Stimulated activated CD4-positive, alpha-beta T cell treated with anti-CD3 and anti-CD28 coated beads, Interleukin-1b, Interleukin-23, amount 100 ng/mL, for 4 hours (primary cell): Measurements from ENCODE around the gene SMIM27.
"Not testable (repeated sequence)": the region's sequence is repeated elsewhere in the genome, so short reads cannot be mapped to it uniquely, and the experiment has no call there.

Experiments used
- DNase-seq, 2 donors: peaks; one replicate each; pipeline ENCODE4 v3.0.0-alpha.2; 2020; ENCODE audit warnings: low read depth in 2 of 2

SMIM27 gene, protein sequence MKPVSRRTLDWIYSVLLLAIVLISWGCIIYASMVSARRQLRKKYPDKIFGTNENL

DNA sequence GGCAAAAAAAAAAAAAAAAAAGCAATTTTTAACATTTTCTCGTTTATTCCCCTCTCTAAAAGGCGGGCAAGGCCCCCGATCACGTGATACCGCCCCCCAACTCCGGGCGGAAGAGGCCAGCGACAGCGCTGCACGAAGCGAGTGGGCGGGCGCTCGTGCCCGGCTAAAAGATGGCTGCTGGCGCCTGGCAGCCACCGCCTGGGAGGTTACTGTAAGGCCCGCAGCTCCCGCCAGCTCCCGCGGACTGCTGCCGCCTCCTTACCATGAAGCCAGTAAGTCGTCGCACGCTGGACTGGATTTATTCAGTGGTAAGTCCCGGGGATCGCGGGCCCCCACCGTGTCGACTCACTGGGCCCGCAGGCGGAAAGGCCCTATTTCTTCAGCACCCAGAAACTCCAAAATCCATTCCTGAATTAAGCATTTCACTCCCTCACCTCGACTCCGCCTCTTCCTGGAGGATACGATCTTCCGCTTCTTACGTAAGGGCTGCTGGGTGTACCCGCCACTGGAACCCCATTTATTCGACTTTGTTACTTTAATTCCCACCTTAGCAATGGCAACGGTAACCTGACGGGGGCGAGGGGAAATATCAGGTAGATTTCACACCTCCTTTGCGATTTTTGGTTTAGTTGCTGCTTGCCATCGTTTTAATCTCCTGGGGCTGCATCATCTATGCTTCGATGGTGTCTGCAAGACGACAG, at the start of gene SMIM27, which contains the start of gene TOPORS:
Gene SMIM27, plus strand, starts transcription at position 156 of the 701 bp plus-strand sequence. Its CDS starts 108 bp downstream, at position 264.
Gene TOPORS, minus strand, starts transcription at position 415 of the 701 bp plus-strand sequence. Its CDS starts 150 bp downstream, at position 265.
- DNase-seq: peak; percentile 84 to 90

DNA sequence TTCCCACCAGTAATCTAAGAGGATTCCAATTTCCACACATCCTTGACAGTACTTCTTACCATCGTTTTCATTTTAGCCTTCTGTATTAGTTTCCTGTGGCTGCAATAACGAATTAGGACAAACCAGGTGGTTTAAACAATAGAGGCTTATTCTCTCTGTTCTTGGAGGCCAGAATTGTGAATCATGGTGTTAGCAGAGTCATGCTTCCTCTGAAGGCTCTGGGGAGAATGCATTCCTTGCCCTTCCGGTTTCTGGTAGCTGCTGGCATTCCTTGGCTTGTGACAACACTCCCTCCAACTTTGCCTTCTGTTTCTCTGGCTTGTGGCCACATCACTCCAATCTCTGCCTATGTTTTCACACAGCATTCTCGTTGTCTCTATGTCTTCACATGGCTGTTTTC, 49.7 kb upstream of the SMIM27 start:
- no peak for DNase-seq

DNA sequence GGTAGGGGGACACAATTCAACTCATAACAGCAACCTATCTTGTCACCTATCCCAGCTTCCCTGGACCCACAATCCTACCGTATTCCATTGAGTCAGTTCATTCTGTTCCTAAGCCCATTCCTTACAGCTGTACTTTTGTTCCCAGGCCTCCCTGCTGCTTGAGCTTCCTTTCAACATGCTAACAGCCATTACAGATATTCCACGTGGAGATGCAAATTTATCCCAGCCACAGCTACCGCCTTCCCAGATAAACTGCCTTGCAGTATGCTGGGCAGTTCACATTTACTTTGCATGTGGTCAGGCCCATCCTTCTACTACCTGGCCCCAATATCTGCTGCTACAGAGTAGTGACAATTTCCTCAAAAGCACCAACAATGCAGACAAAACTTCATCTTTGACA, 49.1 kb upstream of the SMIM27 start:
- DNase-seq: no peak

DNA sequence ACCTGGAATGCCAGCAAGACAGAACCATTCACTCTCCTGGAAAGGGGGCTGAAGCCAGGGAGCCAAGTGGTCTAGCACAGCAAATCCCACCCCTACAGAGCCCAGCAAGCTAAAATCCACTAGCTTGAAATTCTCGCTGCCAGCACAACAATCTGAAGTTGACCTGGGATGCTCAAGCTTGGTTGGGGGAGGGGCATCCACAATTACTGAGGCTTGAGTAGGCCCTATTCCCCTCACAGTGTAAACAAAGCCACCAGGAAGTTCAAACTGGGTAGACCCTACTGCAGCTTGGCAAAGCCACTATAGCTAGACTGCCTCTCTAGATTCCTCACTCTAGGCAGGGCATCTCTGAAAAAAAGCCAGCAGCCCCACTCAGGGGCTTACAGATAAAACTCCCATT, 43.4 kb upstream of the SMIM27 start:
- DNase-seq: no peak

DNA sequence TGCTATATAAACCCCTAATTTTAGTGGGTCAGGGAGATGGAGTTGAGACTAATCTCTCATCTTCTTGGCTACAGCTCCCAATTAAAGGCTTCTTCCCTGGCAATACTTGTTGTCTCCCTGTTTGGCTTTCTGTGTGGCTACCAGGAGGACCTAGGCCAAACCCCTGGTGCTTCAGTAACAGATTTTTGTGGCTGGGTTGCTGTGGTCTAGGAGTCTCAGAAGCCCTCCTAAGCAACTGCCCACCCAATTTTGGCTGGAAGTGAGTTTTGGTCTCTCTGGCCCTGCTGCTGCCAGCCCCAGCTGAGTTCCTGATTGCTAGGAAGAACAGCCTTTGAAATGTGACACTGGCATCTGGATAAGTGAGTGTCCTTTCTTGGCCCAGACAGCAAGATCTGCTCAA, 35.9 kb upstream of the SMIM27 start:
- no peak for DNase-seq

DNA sequence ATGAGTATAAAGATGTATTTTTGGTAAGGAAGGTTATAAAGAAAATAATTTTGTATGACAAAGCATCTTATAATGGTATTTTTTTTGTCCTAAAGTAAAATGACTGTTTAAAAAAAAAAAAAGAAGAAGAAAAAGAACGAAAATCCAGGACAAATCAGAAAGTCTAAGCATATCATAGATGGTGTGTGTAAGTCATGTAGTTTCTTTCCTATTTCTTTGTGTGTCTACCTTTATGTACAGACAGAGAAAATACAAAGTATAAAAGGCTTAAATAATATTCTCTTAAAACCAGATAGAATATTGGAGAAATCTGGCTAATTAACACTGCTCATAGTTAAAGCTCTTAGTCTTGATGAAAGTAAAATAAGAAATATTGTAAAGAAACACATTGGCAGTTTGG, 33.9 kb upstream of the SMIM27 start:
- no peak for DNase-seq

DNA sequence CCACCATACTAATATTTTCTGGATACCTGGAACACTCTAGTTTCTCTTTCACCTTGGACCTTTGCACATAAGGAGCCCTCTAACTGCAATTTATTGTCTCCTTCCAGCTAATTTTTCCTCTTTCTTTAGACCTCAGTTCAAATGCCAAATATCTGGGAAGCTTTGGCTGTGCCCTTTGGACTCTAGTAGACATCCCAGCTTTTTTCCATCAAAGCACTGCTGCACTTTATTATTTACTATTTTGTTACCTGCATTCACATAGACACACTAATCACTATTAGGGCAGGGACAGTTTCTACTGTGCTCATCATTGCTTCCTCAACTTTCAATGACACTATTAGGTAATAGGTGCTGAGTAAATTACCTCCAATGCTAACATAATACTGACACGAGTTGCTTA, 28.2 kb upstream of the SMIM27 start:
- DNase-seq: no peak

DNA sequence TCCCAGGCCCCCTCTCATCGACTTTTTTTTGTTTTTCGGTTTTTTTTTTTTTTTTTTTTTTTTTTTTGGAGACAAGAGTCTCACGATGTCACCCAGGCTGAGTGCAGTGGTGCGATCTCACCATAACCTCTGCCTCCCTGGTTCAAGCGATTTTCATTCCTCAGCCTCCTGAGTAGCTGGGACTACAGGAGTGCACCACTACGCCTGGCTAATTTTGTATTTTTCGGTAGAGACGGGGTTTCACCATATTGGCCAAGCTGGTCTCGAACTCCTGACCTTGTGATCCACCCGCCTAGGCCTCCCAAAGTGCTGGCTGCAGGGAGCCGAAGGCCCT, 27.6 kb upstream of the SMIM27 start:
- not testable (repeated sequence) for DNase-seq

DNA sequence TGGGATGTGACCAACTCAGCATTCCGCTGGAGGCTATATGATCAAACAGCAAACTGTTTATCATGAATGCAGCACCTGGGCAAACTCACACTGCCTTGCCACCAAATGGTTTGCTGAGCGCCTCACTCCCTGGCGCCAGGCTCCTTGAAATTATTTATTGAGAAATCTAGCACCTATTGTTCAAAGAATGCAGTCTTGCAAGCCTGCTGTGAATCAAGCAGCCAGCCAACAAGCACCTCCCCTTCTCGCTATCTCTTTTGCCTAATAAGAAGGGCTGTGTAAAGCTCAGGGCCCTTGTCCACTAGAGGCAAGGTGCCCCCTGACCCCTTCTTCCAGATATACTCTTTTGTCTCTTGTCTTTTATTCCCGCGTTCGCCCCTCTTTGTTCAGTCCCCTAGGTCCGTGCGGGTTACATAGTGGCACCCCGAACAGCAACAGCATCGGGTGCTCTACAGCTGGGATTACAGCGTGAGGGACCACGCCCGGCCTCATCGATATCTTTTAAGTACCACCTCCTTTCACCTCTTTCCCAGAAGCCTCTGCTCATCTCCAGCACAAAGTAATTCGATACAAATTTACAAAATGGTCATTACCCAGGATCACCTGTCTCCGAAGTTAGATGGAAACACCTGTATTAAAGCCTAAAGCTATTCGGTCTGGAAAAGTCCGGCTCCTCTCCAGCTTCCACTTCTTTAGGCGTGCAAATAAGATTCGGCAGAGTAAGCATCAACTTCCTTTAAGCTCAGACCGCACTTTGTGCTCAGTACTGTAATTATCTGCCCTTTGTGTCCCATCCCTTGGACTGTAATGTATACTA, 27.0 kb upstream of the SMIM27 start:
- no peak for DNase-seq

DNA sequence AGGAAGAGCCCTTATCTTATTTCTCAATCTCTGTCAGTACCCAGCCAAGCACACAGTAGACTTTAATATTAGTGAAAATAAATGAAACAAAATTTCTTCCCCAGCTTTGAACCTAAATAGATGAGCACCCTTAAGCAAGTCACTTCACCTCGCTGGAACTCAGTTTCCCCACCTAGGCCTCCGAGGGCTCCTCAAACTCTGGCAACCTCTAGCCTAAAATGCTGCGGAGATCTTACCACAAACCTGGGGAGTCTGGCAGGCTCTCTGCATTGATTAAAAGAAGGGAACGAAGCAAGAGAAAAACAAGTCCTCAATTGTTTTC, 26.5 kb upstream of the SMIM27 start:
- no peak for DNase-seq

DNA sequence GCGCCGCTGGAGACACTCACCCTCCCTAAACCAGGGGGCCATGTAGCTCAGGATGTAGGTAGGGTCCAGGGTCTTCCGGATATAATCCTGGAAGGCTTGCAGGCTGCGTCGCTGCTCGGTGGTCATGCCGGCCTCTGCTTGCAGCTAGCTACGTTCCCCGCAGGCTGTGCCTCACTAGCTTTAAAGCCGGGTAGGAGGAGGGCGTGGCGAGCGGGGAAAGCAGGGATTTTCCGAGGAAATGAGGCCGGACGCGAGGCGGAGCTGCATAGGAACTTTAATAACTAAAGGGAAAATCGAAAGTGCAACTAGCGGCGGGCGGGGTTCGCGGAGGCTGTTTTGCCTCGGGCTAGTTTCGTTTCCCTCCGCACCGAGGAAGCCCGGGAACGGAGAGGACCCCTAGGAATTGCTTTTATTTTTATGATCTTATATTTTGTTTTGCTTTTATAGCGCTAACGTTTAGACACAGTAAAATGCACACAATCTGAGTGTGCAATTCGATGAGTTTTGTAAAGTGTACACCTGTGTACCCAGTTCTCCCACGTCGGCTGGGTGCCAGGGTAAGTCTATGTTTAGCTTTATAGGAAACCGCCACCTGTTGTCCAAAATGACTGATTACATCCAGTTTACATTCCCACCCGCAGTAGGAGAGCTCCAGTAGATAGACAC, 26.0 kb upstream of the SMIM27 start, which contains the start of gene RIGI:
Gene RIGI, minus strand, starts transcription at position 156 of the 666 bp plus-strand sequence. Its CDS starts 30 bp downstream, at position 126.
- DNase-seq: peak; percentile 57 to 60

DNA sequence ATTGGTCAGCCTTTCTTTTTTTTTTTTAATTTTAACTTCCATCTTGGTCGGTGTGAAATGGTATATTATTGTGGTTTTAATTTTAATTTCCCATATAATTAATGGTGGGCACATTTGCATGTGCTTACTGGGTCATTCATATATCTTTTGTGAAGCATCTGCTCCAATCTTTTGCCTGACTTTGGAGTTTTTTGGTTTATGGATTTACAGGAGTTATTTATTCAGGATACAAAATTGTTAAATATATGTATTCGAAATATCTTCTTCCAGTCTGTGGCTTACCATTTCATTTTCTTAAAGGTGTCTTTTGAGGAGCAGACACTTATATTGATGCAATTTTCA, 25.4 kb upstream of the SMIM27 start:
- no peak for DNase-seq

DNA sequence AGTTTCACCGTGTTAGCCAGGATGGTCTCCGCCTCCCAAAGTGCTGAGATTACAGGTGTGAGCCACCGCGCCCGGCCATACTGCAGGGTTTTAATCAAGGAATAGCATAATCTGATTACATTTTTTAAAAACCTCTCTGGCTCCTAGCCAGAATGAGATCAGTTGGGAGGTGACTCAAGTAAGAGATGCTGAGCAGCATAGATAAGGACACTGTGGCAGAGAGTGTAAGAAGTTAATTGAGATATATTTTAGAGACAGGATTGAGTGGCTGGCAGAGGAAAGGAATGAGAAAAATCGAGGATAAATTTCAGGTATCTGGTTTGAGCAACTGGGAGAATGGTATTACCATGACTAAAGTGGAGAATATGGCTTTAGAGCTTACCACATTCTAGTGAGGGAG, 18.8 kb upstream of the SMIM27 start:
- DNase-seq: no peak

DNA sequence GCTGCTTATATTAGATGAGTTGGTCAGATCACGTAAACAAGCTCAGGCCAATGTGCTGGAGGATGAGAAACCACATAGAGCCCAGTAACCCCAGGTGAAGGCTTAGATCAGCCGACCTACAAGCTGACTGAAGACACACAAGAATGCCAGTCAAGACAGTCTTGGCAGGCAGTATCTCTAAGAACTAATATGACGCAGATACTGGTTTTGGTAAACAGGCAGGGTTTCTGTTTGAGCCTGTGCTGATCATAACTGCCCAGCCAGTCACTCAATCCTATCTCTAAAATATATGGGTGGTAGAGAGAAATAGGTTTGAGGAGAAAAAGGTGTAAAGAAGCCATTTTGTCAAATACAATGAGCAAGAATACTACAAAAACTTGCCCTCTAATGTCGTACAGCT, 18.3 kb upstream of the SMIM27 start:
- no peak for DNase-seq

DNA sequence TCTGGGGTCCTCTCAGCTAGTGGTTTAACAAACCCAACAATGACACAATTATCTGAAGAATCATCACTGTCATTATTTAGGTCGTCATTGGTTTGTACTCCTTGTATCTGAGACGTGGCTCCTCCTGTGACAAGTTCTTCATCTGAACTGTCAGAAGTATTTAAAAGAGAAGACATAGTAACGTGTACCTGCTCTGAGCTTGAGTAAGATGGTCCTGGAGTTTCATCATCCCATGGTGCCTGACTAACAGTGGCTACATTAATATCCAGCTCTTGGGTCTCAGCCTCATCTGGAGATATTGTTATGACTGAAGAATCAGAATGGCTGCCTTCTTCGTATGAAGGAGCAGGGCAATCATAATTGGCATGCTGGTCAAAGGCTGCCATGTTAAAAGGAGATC, 9.1 kb upstream of the SMIM27 start:
- no peak for DNase-seq

DNA sequence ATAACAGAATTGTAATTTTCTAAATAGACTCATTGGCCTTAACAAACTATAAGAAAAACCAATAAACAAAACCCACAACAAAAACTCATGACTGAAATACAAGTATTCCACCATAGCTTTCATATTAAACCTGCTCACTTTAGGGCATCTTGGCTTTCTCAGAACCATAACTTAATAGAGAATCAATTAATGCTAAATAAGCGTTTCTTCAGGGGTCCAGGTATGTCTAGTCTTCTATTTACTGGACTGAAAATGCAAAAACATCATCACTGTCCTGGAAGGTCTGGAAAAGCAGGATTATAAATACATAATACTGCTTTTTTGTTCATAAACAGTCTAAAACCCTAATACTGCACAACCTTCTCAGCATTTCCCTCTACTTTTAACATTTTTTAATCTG, 6.2 kb upstream of the SMIM27 start:
- no peak for DNase-seq

DNA sequence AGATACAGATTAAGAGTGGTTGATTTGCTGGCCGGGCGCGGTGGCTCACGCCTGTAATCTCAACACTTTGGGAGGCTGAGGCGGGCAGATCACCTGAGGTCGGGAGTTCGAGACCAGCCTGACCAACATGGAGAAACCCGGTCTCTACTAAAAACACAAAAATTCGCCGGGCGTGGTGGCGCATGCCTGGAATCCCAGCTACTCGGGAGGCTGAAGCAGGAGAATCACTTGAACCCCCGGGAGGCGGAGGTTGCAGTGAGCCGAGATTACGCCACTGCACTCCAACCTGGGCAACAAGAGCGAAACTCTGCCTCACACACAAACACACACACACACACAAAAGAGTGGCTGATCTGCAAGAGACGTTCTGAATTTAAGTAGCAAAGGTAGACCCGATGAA, 3.9 kb upstream of the SMIM27 start:
- DNase-seq: not testable (repeated sequence)

DNA sequence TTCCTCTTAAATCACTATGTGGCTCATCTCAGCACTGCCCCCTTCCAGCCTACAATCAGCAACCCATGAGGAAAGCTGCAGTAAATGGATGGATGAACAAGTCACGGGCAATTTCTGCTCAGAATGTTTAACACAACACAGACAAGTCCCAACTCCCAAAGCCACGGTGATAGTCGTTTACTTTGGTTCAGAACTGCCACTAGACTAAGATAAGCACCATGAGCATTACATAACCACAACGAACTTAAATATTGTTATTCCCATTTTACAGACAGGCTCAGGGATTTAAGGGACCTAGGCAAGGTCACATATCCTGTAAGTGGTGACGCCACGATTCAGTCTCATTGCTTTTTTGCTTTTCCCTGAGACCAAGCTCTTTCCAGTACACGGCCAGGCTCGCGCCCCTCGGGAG, 2.0 kb upstream of the SMIM27 start:
- no peak for DNase-seq

DNA sequence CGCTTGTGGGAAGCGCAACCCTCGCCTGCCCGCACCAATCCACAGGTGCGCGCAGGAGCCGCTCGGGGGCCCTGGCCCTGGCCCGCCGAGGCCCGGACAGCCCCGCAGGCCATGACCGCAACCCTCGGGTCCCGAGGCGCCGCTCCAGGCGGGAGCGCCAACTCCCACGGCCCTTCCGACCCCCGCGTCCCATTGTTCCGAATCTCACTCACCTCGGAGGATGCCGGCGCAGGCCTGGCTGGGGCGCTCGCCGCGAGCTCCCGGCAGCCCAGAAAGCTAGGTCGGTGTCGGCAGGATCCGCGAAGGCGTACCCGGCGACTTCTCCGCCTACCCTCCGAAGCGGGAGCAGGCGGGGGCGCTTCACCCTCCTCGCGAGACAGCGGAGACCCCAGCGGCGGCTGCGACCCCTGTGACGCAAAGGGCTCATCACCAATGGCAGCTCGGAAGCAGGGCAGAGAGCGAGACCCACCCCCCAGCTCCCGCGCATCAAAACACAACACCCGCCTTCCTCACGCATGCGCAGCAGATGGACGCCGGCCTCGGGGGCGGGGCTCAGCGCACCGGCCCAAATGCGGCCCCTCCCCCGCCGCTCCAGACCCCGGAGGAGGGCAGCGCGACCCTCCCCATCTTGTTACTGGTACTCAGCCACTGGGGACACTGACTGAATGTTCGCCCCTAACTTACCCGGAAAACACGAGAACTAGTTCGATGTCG, 1.4 kb upstream of the SMIM27 start:
- peak; percentile 88 to 90 for DNase-seq

DNA sequence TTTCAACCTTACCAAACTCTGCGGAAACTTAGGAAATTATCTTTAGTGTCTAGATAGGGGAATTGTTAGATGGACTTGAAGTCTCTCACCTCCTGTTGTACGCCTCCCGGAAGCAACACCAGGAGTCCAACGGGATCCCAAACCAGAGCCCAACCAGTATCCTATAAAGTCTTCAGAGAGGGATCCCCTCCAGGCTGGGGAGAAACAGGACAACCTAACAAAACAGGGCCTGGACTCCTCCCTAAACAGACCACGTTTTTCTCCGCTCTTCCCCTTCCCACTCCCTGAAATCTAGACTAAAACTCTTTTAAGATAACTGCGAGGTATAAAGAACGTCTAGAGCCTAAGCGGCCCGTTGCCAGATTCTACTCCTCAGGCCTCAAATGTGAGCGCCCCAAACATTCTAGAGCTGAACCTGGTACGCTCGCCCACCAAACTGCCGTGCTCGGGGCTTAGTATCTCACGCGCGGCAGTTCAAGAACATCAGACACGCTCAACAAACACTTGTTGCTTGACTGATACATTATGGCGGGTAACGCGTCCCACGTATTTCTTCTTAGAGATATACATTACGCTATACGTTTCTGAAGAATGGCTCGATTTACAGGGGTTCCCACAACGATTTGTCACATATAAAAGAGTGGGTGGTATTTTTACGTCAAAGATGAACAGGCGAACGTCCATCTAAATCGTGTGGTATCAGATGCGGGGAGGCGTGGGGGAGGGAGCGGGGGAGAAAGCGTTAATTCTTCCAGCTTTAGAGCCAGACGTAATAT, 663 bp upstream of the SMIM27 start:
- peak; percentile 27 to 28 for DNase-seq

DNA sequence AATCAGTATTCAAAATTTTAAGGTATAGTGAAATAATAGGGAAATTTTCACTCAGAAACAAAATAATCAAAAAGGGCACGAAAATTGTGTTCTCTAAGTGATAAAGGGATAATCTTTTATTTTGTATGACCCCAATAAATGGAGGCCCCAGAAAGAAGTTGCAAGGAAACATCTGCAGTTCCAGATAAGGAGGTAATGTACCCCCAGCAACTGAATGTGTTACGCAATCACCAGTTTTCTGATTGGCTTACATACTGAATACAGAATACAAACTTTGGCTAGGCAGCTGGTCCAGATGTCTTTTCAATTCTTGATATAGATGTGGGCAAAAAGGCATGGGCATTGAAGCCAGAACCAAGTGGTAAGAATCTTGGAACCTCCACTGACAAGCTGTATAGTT, 2.0 kb downstream of the SMIM27 start:
- DNase-seq: no peak
